Stimulated activated CD8-positive, alpha-beta memory T cell treated with anti-CD3 and anti-CD28 coated beads, Interleukin-7, amount 100 ng/mL, for 24 hours (primary cell): ENCODE results near the gene DUSP8.
"Not testable (repeated sequence)": the region's sequence is repeated elsewhere in the genome, so short reads cannot be mapped to it uniquely, and the experiment has no call there.

Experiments
- DNase-seq: peaks from one replicate; pipeline ENCODE4 v3.0.0-alpha.2; 2020; ENCODE audit warnings: low read depth

DUSP8 gene, protein sequence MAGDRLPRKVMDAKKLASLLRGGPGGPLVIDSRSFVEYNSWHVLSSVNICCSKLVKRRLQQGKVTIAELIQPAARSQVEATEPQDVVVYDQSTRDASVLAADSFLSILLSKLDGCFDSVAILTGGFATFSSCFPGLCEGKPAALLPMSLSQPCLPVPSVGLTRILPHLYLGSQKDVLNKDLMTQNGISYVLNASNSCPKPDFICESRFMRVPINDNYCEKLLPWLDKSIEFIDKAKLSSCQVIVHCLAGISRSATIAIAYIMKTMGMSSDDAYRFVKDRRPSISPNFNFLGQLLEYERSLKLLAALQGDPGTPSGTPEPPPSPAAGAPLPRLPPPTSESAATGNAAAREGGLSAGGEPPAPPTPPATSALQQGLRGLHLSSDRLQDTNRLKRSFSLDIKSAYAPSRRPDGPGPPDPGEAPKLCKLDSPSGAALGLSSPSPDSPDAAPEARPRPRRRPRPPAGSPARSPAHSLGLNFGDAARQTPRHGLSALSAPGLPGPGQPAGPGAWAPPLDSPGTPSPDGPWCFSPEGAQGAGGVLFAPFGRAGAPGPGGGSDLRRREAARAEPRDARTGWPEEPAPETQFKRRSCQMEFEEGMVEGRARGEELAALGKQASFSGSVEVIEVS

GRCh38 chr11:1572197-1573076 lies at the start of gene DUSP8:
Gene DUSP8 (minus strand): TSS chr11:1572271. CDS start chr11:1565826, 6,445 bp downstream.
- DNase-seq = peak; percentile 80

- DNase-seq = no peak
These were observed 47.4 kb upstream of the DUSP8 start for GRCh38 chr11:1619449-1619848.

GRCh38 chr11:1618231-1618630 lies 46.2 kb upstream of the DUSP8 start:
- no peak for DNase-seq

DNA sequence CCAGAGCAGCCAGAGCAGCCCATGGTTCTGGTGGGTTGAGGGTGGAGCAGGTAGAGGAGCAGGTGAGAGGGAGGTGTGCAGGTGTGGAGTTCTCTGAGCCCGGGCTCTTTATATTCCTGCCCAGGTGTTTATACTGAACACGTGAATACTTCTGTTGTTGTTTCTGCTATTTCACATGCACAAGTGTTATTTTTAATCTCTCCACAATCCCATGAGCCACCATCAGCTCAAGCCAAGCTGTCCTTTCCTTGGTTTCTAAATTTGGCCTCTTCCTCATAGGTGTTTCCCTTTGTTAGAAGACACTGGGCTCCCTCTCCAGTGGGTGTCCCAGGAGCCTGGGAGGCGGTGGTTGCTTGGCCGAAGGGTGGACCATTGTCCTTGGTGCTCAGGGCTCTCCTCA lies 36.3 kb upstream of the DUSP8 start, which contains the start of gene KRTAP5-3:
Gene KRTAP5-3, minus strand, starts transcription at position 101 of the 400 bp plus-strand sequence. Its CDS starts 78 bp downstream, at position 23.
- no peak for DNase-seq

DNA sequence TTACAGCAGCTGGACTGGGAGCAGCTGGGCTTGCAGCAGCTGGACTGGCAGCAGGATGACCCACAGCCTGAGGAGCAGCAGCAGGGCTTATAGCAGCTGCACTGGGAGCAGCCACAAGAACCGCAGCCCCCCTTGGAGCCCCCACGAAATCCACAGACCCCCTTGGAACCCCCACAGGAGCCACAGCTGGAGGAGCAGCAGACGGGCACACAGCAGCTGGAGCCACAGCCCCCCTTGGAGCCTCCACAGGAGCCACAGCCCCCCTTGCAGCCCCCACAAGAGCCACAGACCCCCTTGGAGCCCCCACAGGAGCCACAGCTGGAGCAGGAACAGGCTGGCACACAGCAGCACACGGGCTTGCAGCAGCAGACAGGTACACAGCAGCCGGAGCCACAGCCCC lies 35.8 kb upstream of the DUSP8 start:
- DNase-seq = not testable (repeated sequence)

DNA sequence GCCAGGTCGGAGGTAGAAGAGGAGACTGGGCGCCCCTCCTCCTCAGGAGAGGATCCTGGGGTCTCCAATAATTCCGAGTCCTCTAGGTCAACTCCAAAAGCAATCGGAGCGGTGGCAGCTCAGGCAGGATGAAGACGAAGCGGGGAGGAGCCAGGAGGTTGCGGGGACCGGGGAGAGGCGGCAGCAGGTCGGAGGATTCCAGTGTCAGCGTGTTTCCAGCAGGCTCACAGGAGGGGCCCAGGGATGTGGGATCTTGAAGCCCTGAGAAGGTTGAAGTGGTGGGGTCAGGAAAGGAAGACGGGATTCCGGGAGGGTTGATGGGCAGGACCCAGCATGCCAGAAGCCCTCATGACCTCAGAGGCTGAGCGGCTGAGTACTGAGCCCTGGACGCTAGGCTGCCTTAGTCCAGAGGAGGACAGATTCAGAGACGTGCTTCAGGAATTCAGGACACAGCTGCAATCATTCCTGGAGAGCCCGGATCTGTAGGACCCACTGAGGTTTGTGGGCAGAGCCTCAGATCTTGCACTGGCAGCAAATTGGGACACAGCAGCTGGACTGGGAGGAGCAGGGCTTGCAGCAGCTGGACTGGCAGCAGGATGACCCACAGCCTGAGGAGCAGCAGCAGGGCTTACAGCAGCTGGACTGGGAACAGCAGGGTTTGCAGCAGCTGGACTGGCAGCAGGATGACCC lies 35.2 kb upstream of the DUSP8 start:
- not testable (repeated sequence) for DNase-seq

- not testable (repeated sequence) for DNase-seq
These were observed 33.9 kb upstream of the DUSP8 start for GRCh38 chr11:1605923-1606322.

DNA sequence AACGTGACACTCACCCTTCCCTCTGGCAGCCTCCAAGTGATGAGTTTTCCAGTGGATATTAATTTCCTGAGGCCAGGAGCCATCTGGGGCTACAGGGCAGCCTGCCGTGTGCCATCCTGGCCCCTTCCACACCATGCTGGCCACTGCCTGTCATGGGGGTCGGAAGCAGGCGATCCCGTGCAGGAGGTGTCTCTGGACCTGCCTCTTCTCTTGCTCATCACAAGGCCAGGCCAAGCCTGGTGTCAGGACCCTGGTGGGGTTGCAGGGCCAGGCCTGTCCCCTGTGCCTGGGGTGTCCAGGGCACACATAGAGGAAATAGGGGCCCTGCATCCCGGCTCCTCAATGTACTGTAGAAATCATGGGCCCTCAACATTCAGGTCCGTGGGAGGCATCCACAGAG lies 32.6 kb upstream of the DUSP8 start:
- DNase-seq = no peak

GRCh38 chr11:1604181-1604580 lies 32.1 kb upstream of the DUSP8 start:
- DNase-seq = no peak

- no peak for DNase-seq
These were observed 31.6 kb upstream of the DUSP8 start for GRCh38 chr11:1603629-1604028.

DNA sequence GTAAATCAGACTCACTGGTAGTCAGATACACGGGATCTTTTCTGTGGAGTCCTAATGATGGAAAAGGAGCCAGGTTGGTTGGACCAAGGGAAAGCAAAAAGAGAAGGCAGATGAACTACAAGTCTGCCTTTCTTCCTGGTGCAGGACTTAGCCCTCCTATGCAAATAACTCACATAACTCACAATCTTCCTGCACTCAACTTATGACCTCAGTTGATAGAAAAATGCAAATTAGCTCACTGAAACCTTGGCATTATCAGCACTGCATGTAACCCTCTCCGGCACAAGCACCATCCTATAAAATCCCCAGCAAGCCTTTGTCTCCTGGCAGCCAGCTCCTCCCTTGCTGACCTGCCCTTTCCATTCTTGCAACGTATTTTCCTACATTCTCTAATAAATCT lies 29.6 kb upstream of the DUSP8 start:
- not testable (repeated sequence) for DNase-seq

GRCh38 chr11:1600626-1601025 lies 28.6 kb upstream of the DUSP8 start:
- no peak for DNase-seq

DNA sequence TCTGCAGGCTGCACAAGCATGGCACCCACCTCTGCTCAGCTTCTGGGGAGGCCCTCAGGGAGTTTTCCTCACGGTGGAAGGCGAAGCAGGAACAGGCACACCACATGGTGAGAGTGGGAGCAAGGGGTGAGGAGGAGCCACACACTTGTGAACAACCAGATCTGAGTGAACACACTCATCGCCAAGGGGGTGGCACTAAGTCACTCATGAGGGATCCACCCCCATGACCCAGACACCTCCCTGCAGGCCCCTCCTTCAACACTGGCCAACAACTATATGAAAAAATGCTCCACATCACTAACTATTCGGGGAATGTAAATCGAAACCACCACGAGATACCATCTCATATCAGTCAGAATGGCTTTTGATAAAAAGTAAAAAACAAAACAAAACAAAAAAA lies 26.7 kb upstream of the DUSP8 start:
- DNase-seq = no peak

- DNase-seq = not testable (repeated sequence)
These were observed 26.3 kb upstream of the DUSP8 start for GRCh38 chr11:1598406-1598805.

- DNase-seq = no peak
These were observed 25.9 kb upstream of the DUSP8 start, which contains the start of gene KRTAP5-2 for GRCh38 chr11:1597994-1598380. Gene KRTAP5-2 (minus strand): TSS chr11:1598294. CDS start chr11:1598250, 44 bp downstream.

GRCh38 chr11:1597331-1597993 lies 25.4 kb upstream of the DUSP8 start:
- DNase-seq = no peak

- not testable (repeated sequence) for DNase-seq
These were observed 24.6 kb upstream of the DUSP8 start for GRCh38 chr11:1596576-1597121.

GRCh38 chr11:1595994-1596575 lies 24.0 kb upstream of the DUSP8 start:
- not testable (repeated sequence) for DNase-seq

DNA sequence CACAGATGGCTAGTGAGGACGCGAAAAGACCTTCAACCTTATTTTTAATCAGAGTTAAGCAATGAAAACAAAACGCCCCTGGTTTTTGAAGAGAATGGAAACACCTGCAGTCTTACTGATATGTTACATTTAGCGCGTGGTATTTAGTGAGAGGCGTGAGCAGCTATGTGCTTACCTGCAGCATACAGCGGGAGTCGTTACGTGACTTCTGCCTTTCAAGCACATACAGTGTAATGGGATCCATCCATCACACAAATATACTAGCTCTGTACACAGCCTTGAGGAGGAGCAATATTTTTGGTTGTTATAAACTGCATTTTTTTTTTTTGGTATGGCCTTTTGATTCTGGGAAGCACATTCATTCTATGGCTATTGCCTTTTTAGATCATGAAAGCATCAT lies 20.6 kb upstream of the DUSP8 start:
- no peak for DNase-seq

GRCh38 chr11:1589996-1590395 lies 17.9 kb upstream of the DUSP8 start:
- DNase-seq = no peak
